ENCODE data around the gene BOK. TPM values are rescaled to one million over a fixed set of nuclear protein-coding genes. Genes with fewer than 3 reads are reported as not detected.
A peak's percentile ranks its signal among the peaks of the same experiment; 100 is the strongest.

Gene BOK
- total and polyA plus RNA-seq, 10 of the 15 experiments (the other 5 are each of a cell fraction or from before 2014, with no cell fraction given) = 0.04 to 0.15 (median 0.12) TPM; not detected in 7

DNA sequence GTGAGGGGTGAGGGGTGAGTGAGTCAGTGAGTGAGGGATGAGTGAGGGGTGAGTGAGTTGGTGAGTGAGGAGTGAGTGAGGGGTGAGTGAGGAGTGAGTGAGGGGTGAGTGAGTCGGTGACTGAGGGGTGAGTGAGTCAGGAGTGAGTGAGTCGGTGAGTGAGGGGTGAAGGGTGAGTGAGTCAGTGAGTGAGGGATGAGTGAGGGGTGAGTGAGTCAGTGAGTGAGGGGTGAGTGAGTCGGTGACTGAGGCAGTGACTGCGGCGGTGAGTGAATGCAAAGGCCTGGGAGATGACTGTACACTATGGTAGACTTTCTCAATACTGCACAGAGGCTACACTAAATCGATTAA lies 61.8 kb downstream of the BOK start:
- BruUV-seq (replicated peaks) = no TSS peak
- ChIA-PET RAD21 (ENCODE audit: unreplicated experiment) (no interaction called here), CTCF (no interaction called here), SMC1A (ENCODE audit: uncharacterized antibody, unreplicated experiment) (no interaction called here), POLR2A (no interaction called here)
- no peaks in the 10 kb centered on the region for H3K9me3 ChIP-seq (replicated peaks; ENCODE audit: control insufficient read depth, insufficient read depth, low read length)
- H3K4me3 ChIP-seq = no peak overlapping the region
- H3K79me2 ChIP-seq (ENCODE audit: control insufficient read depth, insufficient read depth, low read length) = peaks cover 31% of the 10 kb centered on the region
- no peaks in the 10 kb centered on the region for H4K20me1 ChIP-seq (ENCODE audit: control insufficient read depth, insufficient read depth)
- H3K36me3 ChIP-seq (ENCODE audit: control insufficient read depth in 2 of 2, insufficient read depth in 2 of 2, low read length in 1 of 2) = peaks cover 2 to 4% of the 10 kb centered on the region in 2 experiments
- no peak overlapping the region for H3K4me2 ChIP-seq (ENCODE audit: control insufficient read depth, insufficient read depth)
- no peak overlapping the region for H2AFZ ChIP-seq (ENCODE audit: control insufficient read depth, low read depth, low read length)
- 37% methylated on average over 3 of the region's 6 CpGs for WGBS (ENCODE audit: insufficient coverage, insufficient replicate concordance, low lambda C conversion rate, missing lambda C conversion rate)
- no peak overlapping the region for H3K27ac ChIP-seq (ENCODE audit: control insufficient read depth, insufficient read depth)
- intact Hi-C loops (cut with micrococcal nuclease; ENCODE audit: unreplicated experiment) (no loop called here), in situ Hi-C loops (cut with MboI) (no loop called here)
- TF ChIP-seq ATF3 (IDR thresholded peaks at IDR 0.05; ENCODE audit: borderline replicate concordance, extremely low read depth, low read depth, low read length) (no peak), BMI1 (IDR thresholded peaks at IDR 0.05; ENCODE audit: borderline replicate concordance) (no peak), TCF3 (IDR thresholded peaks at IDR 0.05; ENCODE audit: borderline replicate concordance, insufficient read depth, low read depth, low read length) (peak; percentile 70; the same call in 1 of the 2 replicates), SMC3 (IDR thresholded peaks at IDR 0.05; ENCODE audit: borderline replicate concordance, low read length) (no peak), MYB (IDR thresholded peaks at IDR 0.05; ENCODE audit: borderline replicate concordance, low read depth, low read length) (no peak), GATAD2B (conservative IDR thresholded peaks at IDR 0.05; ENCODE audit: low read depth) (no peak), SMAD1 (IDR thresholded peaks at IDR 0.05; ENCODE audit: low read depth, partially characterized antibody) (no peak), STAT3 (IDR thresholded peaks at IDR 0.05; ENCODE audit: low read depth, low read length) (no peak), CREM (IDR thresholded peaks at IDR 0.05; ENCODE audit: low read depth) (no peak), MEF2A (IDR thresholded peaks at IDR 0.05; ENCODE audit: insufficient read depth, low read depth, low read length) (no peak), ZNF217 (IDR thresholded peaks at IDR 0.05) (no peak), SUZ12 (IDR thresholded peaks at IDR 0.05; ENCODE audit: unreplicated experiment) (no peak), KDM1A (IDR thresholded peaks at IDR 0.05; ENCODE audit: borderline replicate concordance) (no peak), MTA2 (IDR thresholded peaks at IDR 0.05; ENCODE audit: low read depth) (no peak)
- TF ChIP-seq, protein P1, sequence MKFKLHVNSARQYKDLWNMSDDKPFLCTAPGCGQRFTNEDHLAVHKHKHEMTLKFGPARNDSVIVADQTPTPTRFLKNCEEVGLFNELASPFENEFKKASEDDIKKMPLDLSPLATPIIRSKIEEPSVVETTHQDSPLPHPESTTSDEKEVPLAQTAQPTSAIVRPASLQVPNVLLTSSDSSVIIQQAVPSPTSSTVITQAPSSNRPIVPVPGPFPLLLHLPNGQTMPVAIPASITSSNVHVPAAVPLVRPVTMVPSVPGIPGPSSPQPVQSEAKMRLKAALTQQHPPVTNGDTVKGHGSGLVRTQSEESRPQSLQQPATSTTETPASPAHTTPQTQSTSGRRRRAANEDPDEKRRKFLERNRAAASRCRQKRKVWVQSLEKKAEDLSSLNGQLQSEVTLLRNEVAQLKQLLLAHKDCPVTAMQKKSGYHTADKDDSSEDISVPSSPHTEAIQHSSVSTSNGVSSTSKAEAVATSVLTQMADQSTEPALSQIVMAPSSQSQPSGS (IDR thresholded peaks at IDR 0.05; ENCODE audit: low read length) = no peak
- TF ChIP-seq, protein P2, sequence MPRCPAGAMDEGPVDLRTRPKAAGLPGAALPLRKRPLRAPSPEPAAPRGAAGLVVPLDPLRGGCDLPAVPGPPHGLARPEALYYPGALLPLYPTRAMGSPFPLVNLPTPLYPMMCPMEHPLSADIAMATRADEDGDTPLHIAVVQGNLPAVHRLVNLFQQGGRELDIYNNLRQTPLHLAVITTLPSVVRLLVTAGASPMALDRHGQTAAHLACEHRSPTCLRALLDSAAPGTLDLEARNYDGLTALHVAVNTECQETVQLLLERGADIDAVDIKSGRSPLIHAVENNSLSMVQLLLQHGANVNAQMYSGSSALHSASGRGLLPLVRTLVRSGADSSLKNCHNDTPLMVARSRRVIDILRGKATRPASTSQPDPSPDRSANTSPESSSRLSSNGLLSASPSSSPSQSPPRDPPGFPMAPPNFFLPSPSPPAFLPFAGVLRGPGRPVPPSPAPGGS (IDR thresholded peaks at IDR 0.05; ENCODE audit: borderline replicate concordance, insufficient read depth, low read depth, low read length, poor library complexity, severe bottlenecking) = peak; percentile 96
- peaks cover 9% of the 10 kb centered on the region for H3K4me1 ChIP-seq (ENCODE audit: control insufficient read depth, insufficient read depth, low read length)
- DNase-seq (ENCODE audit: low read depth, low spot score) (no peak), ATAC-seq (no peak), FAIRE-seq (no peak)
- H3K9ac ChIP-seq (ENCODE audit: control insufficient read depth, insufficient read depth, low read length) = no peak overlapping the region
- no peaks in the 10 kb centered on the region for H3K27me3 ChIP-seq (replicated peaks in 1 of 2; ENCODE audit: control insufficient read depth in 2 of 2, insufficient read depth in 2 of 2, low read length in 1 of 2)

All from GM12878 (cell line).